ENCODE measurements around the gene OR6S1.
A peak's percentile ranks its signal among the peaks of the same experiment; 100 is the strongest.
"Not testable (repeated sequence)": the region's sequence is repeated elsewhere in the genome, so short reads cannot be mapped to it uniquely, and the experiment has no call there.

The OR6S1 gene

GRCh38 chr14:20667957-20668356 is 26.5 kb upstream of the OR6S1 start:
- DNase-seq: no peak

- not testable (repeated sequence) for DNase-seq
These were observed 25.0 kb upstream of the OR6S1 start for GRCh38 chr14:20666400-20666961.

GRCh38 chr14:20662968-20663732 is 21.7 kb upstream of the OR6S1 start:
- peak; percentile 86 for DNase-seq

GRCh38 chr14:20661197-20661596 is 19.7 kb upstream of the OR6S1 start:
- DNase-seq: no peak

- DNase-seq: no peak
These were observed 18.4 kb upstream of the OR6S1 start for GRCh38 chr14:20659813-20660395.

- no peak for DNase-seq
These were observed 17.8 kb upstream of the OR6S1 start for GRCh38 chr14:20659336-20659735.

- DNase-seq: no peak
These were observed 16.8 kb upstream of the OR6S1 start for GRCh38 chr14:20658246-20658645.

GRCh38 chr14:20657216-20658211 is 16.0 kb upstream of the OR6S1 start:
- DNase-seq: peak; percentile 38

GRCh38 chr14:20656274-20656673 is 14.8 kb upstream of the OR6S1 start:
- no peak for DNase-seq

- DNase-seq: no peak
These were observed 14.4 kb upstream of the OR6S1 start for GRCh38 chr14:20655851-20656250.

- DNase-seq: peak; percentile 88
These were observed 11.8 kb upstream of the OR6S1 start for GRCh38 chr14:20652996-20653975.

- no peak for DNase-seq
These were observed 4.0 kb upstream of the OR6S1 start for GRCh38 chr14:20645481-20645880.

GRCh38 chr14:20644520-20644919 is 3.0 kb upstream of the OR6S1 start:
- no peak for DNase-seq

GRCh38 chr14:20642755-20643154 is 1.3 kb upstream of the OR6S1 start:
- not testable (repeated sequence) for DNase-seq

GRCh38 chr14:20642182-20642581 is 691 bp upstream of the OR6S1 start:
- no peak for DNase-seq

- DNase-seq: peak; percentile 84
These were observed 8.4 kb downstream of the OR6S1 start for GRCh38 chr14:20632831-20633691.

GRCh38 chr14:20632448-20632830 is 9.1 kb downstream of the OR6S1 start:
- no peak for DNase-seq

- peak; percentile 77 for DNase-seq
These were observed 9.6 kb downstream of the OR6S1 start for GRCh38 chr14:20631880-20632389.

- peak; percentile 63 for DNase-seq
These were observed 10.2 kb downstream of the OR6S1 start for GRCh38 chr14:20631023-20631879.
